ENCODE data around the gene TMTC2.
"Not testable (repeated sequence)": the region's sequence is repeated elsewhere in the genome, so short reads cannot be mapped to it uniquely, and the experiment has no call there.

TMTC2 gene

GRCh38 chr12:82781309-82781997, 94.7 kb downstream of the TMTC2 start:
- Mint-ChIP-seq H3K27ac (no peak overlapping the region), H3K4me3 (no peak overlapping the region), H3K4me1 (no peaks in the 10 kb centered on the region), H3K9me3 (peaks cover 2% of the 10 kb centered on the region), H3K36me3 (no peaks in the 10 kb centered on the region)
- DNase-seq (ENCODE audit: low spot score in 2 of 2), result no peak
- no peak for ATAC-seq

GRCh38 chr12:82783435-82783834, 96.7 kb downstream of the TMTC2 start:
- Mint-ChIP-seq H3K27ac (no peak overlapping the region), H3K4me1 (no peaks in the 10 kb centered on the region)

GRCh38 chr12:82787016-82787415, 100.3 kb downstream of the TMTC2 start:
- no peak overlapping the region for H3K27ac Mint-ChIP-seq

More at GRCh38 chr12:82783435-82783834, 96.7 kb downstream of the TMTC2 start:
- ATAC-seq (no peak), DNase-seq (ENCODE audit: low spot score in 2 of 2) (no peak)
- Mint-ChIP-seq H3K4me3 (no peak overlapping the region), H3K9me3 (no peaks in the 10 kb centered on the region), H3K36me3 (no peaks in the 10 kb centered on the region)

GRCh38 chr12:82788594-82788993, 101.9 kb downstream of the TMTC2 start:
- ATAC-seq (no peak), DNase-seq (ENCODE audit: low spot score in 2 of 2) (no peak)
- Mint-ChIP-seq H3K4me3 (no peak overlapping the region), H3K4me1 (no peaks in the 10 kb centered on the region), H3K27ac (no peak overlapping the region), H3K9me3 (no peaks in the 10 kb centered on the region), H3K36me3 (no peaks in the 10 kb centered on the region)

More at GRCh38 chr12:82787016-82787415, 100.3 kb downstream of the TMTC2 start:
- DNase-seq (ENCODE audit: low spot score in 2 of 2) (no peak), ATAC-seq (no peak)
- Mint-ChIP-seq H3K4me1 (no peaks in the 10 kb centered on the region), H3K9me3 (no peaks in the 10 kb centered on the region), H3K36me3 (no peaks in the 10 kb centered on the region), H3K4me3 (no peak overlapping the region)

GRCh38 chr12:82789674-82790073, 103.0 kb downstream of the TMTC2 start:
- no peak overlapping the region for H3K4me3 Mint-ChIP-seq
- no peaks in the 10 kb centered on the region for H3K36me3 Mint-ChIP-seq
- no peak for ATAC-seq
- H3K27ac Mint-ChIP-seq, result no peak overlapping the region
- no peaks in the 10 kb centered on the region for H3K4me1 Mint-ChIP-seq
- no peaks in the 10 kb centered on the region for H3K9me3 Mint-ChIP-seq
- no peak for DNase-seq (ENCODE audit: low spot score in 2 of 2)

GRCh38 chr12:82793751-82794281, 107.1 kb downstream of the TMTC2 start:
- H3K27ac Mint-ChIP-seq, result no peak overlapping the region
- ATAC-seq (no peak), DNase-seq (ENCODE audit: low spot score in 2 of 2) (no peak)
- H3K36me3 Mint-ChIP-seq, result no peaks in the 10 kb centered on the region
- H3K9me3 Mint-ChIP-seq, result no peaks in the 10 kb centered on the region
- H3K4me1 Mint-ChIP-seq, result no peaks in the 10 kb centered on the region
- no peak overlapping the region for H3K4me3 Mint-ChIP-seq

- Mint-ChIP-seq H3K4me3 (no peak overlapping the region), H3K27ac (no peak overlapping the region), H3K4me1 (no peaks in the 10 kb centered on the region), H3K9me3 (no peaks in the 10 kb centered on the region), H3K36me3 (no peaks in the 10 kb centered on the region)
- ATAC-seq (no peak), DNase-seq (ENCODE audit: low spot score in 2 of 2) (no peak)
Measured at GRCh38 chr12:82797480-82797879, 110.8 kb downstream of the TMTC2 start.

- H3K36me3 Mint-ChIP-seq, result no peaks in the 10 kb centered on the region
- H3K4me3 Mint-ChIP-seq, result no peak overlapping the region
- ATAC-seq (no peak), DNase-seq (ENCODE audit: low spot score in 2 of 2) (no peak)
- H3K9me3 Mint-ChIP-seq, result no peaks in the 10 kb centered on the region
- H3K27ac Mint-ChIP-seq, result no peak overlapping the region
- no peaks in the 10 kb centered on the region for H3K4me1 Mint-ChIP-seq
Measured at GRCh38 chr12:82800185-82800584, 113.5 kb downstream of the TMTC2 start.

- no peak overlapping the region for H3K27ac Mint-ChIP-seq
- no peaks in the 10 kb centered on the region for H3K4me1 Mint-ChIP-seq
- ATAC-seq, result no peak
- no peaks in the 10 kb centered on the region for H3K9me3 Mint-ChIP-seq
- no peak overlapping the region for H3K4me3 Mint-ChIP-seq
- no peak for DNase-seq (ENCODE audit: low spot score in 2 of 2)
- no peaks in the 10 kb centered on the region for H3K36me3 Mint-ChIP-seq
Measured at GRCh38 chr12:82801951-82802610, 115.4 kb downstream of the TMTC2 start.

GRCh38 chr12:82803201-82803600, 116.5 kb downstream of the TMTC2 start:
- H3K36me3 Mint-ChIP-seq, result no peaks in the 10 kb centered on the region
- H3K4me3 Mint-ChIP-seq, result no peak overlapping the region
- DNase-seq (ENCODE audit: low spot score in 2 of 2) (no peak), ATAC-seq (no peak)
- H3K9me3 Mint-ChIP-seq, result no peaks in the 10 kb centered on the region
- no peaks in the 10 kb centered on the region for H3K4me1 Mint-ChIP-seq
- no peak overlapping the region for H3K27ac Mint-ChIP-seq

- DNase-seq (ENCODE audit: low spot score in 2 of 2), result no peak
- H3K4me3 Mint-ChIP-seq, result no peak overlapping the region
- H3K27ac Mint-ChIP-seq, result no peak overlapping the region
- no peak for ATAC-seq
- no peaks in the 10 kb centered on the region for H3K9me3 Mint-ChIP-seq
- no peaks in the 10 kb centered on the region for H3K36me3 Mint-ChIP-seq
- H3K4me1 Mint-ChIP-seq, result no peaks in the 10 kb centered on the region
Measured at GRCh38 chr12:82804601-82805000, 117.9 kb downstream of the TMTC2 start.

GRCh38 chr12:82805004-82805403, 118.3 kb downstream of the TMTC2 start:
- not testable (repeated sequence) for ATAC-seq; H3K4me3 Mint-ChIP-seq; H3K4me1 Mint-ChIP-seq; DNase-seq (ENCODE audit: low spot score in 2 of 2); H3K9me3 Mint-ChIP-seq; H3K36me3 Mint-ChIP-seq; H3K27ac Mint-ChIP-seq

GRCh38 chr12:82805812-82806497, 119.2 kb downstream of the TMTC2 start:
- H3K4me1 Mint-ChIP-seq, result no peaks in the 10 kb centered on the region
- no peak for DNase-seq (ENCODE audit: low spot score in 2 of 2)
- H3K4me3 Mint-ChIP-seq, result no peak overlapping the region
- no peaks in the 10 kb centered on the region for H3K9me3 Mint-ChIP-seq
- H3K36me3 Mint-ChIP-seq, result no peaks in the 10 kb centered on the region
- no peak overlapping the region for H3K27ac Mint-ChIP-seq
- no peak for ATAC-seq

GRCh38 chr12:82807132-82807737, 120.5 kb downstream of the TMTC2 start:
- H3K9me3 Mint-ChIP-seq, result no peaks in the 10 kb centered on the region
- no peak overlapping the region for H3K4me3 Mint-ChIP-seq
- no peak overlapping the region for H3K27ac Mint-ChIP-seq
- no peak for DNase-seq (ENCODE audit: low spot score in 2 of 2)
- H3K36me3 Mint-ChIP-seq, result no peaks in the 10 kb centered on the region
- H3K4me1 Mint-ChIP-seq, result no peaks in the 10 kb centered on the region
- no peak for ATAC-seq

GRCh38 chr12:82810568-82810967, 123.9 kb downstream of the TMTC2 start:
- no peak overlapping the region for H3K4me3 Mint-ChIP-seq
- H3K36me3 Mint-ChIP-seq, result no peaks in the 10 kb centered on the region
- DNase-seq (ENCODE audit: low spot score in 2 of 2) (no peak), ATAC-seq (no peak)
- H3K9me3 Mint-ChIP-seq, result no peaks in the 10 kb centered on the region
- no peak overlapping the region for H3K27ac Mint-ChIP-seq
- no peaks in the 10 kb centered on the region for H3K4me1 Mint-ChIP-seq

All from stimulated activated effector memory CD8-positive, alpha-beta T cell treated with anti-CD3 and anti-CD28 coated beads, Interleukin-12 subunit alpha, Interleukin-12 subunit beta, amount 100 ng/mL, for 72 hours (primary cell).